Endothelial cell of umbilical vein (primary cell): ENCODE measurements around the gene SOCS4. TPM values are rescaled to one million over a fixed set of nuclear protein-coding genes. Genes with fewer than 3 reads are reported as not detected.

Experiments used
- BruUV-seq: library from RNA; stranded (reverse); fragments of 400-500 nt; replicated peaks from 2 replicates; lab custom pipeline; 2021; lab: Mats Ljungman, UMichigan
- CTCF ChIA-PET: fragments of 300-600, 350-600 bp; sonication (Branson Sonifier 250); formaldehyde crosslinking; loops from one replicate; lab custom pipeline; 2021; ENCODE audit warnings: antibody characterized with exemption, inconsistent platforms; lab: Charles Lee
- POLR2A ChIA-PET: fragments of 300-600, 350-600 bp; sonication (Branson Sonifier 250); formaldehyde crosslinking; loops from one replicate; lab custom pipeline; 2021; ENCODE audit warnings: antibody characterized with exemption, inconsistent platforms; lab: Charles Lee
- DNase-seq: peaks from one replicate; pipeline ENCODE4 v3.0.0-alpha.2; 2011; ENCODE audit warnings: low read depth, low spot score
- FAIRE-seq: peaks from 2 replicates; lab custom pipeline; 2011; peaks lifted over from hg19 to GRCh38; lab: Jason Lieb, UNC
- H2AFZ ChIP-seq: 2 replicates; pipeline ENCODE4 v1.6.0; 2012; ENCODE audit warnings: low read depth, low read length, control low read depth, inconsistent platforms
- H3K27ac ChIP-seq: 2 replicates; pipeline ENCODE4 v1.5.1; 2011; ENCODE audit warnings: low read depth, mild to moderate bottlenecking, control low read depth, low read length, moderate library complexity; ENCODE audit not compliant: insufficient read depth
- H3K27me3 ChIP-seq, 2 experiments: 2 replicates each; pipeline versions ENCODE4 v1.6.0 to v1.6.1; 2011; ENCODE audit warnings: low read length in 2 of 2, mixed read lengths in 1 of 2; ENCODE audit not compliant: control insufficient read depth in 2 of 2, insufficient read depth in 2 of 2
- H3K36me3 ChIP-seq, 2 experiments: 2 replicates in 1 of 2; 3 replicates in 1 of 2; pipeline ENCODE4 v1.5.1; 2011; ENCODE audit warnings: low read length in 2 of 2, mild to moderate bottlenecking in 1 of 2, moderate library complexity in 1 of 2; ENCODE audit not compliant: control insufficient read depth in 2 of 2, insufficient read depth in 2 of 2; ENCODE audit errors: extremely low read depth in 1 of 2
- H3K4me1 ChIP-seq: 3 replicates; pipeline ENCODE4 v1.5.1; 2011; ENCODE audit warnings: mild to moderate bottlenecking, low read length; ENCODE audit not compliant: control insufficient read depth, insufficient read depth; ENCODE audit errors: extremely low read depth
- H3K4me2 ChIP-seq: 2 replicates; pipeline ENCODE4 v1.6.1; 2011; ENCODE audit warnings: low read length, control low read depth, mixed read lengths; ENCODE audit not compliant: insufficient read depth
- H3K4me3 ChIP-seq, 3 experiments: fragments of 200-600 bp in 1 of 3; sonication (generic), shearing (Covaris generic) in 1 of 3; replicated peaks in 1 of 3; 2 replicates each; pipeline ENCODE4 v1.5.1; 2011 to 2016; ENCODE audit warnings: control low read depth in 3 of 3, low read length in 3 of 3, mild to moderate bottlenecking in 2 of 3, inconsistent platforms in 1 of 3, low read depth in 1 of 3, moderate library complexity in 1 of 3; ENCODE audit not compliant: insufficient read depth in 1 of 3
- H3K79me2 ChIP-seq: 2 replicates; pipeline ENCODE4 v1.6.0; 2012; ENCODE audit warnings: low read length, inconsistent platforms; ENCODE audit not compliant: control insufficient read depth, insufficient read depth
- H3K9ac ChIP-seq: replicated peaks from 2 replicates; pipeline ENCODE3; 2011; ENCODE audit warnings: low read length, control low read depth; ENCODE audit not compliant: insufficient read depth; ENCODE audit errors: extremely low read depth
- H3K9me1 ChIP-seq: replicated peaks from 3 replicates; pipeline ENCODE4 v1.6.0; 2011; ENCODE audit warnings: mild to moderate bottlenecking, low read length; ENCODE audit not compliant: control insufficient read depth, insufficient read depth; ENCODE audit errors: extremely low read depth
- H3K9me3 ChIP-seq: replicated peaks from 2 replicates; pipeline ENCODE4 v1.5.1; 2012; ENCODE audit warnings: low read length, inconsistent platforms; ENCODE audit not compliant: control insufficient read depth, insufficient read depth
- H4K20me1 ChIP-seq: replicated peaks from 2 replicates; pipeline ENCODE3; 2011; ENCODE audit warnings: mild to moderate bottlenecking, low read length; ENCODE audit not compliant: control insufficient read depth, insufficient read depth; ENCODE audit errors: extremely low read depth
- EZH2 ChIP-seq: IDR thresholded peaks from 2 replicates; pipeline ENCODE4 v1.6.1; 2012; ENCODE audit warnings: borderline replicate concordance, low read depth, mild to moderate bottlenecking, moderate library complexity, low read length, inconsistent platforms; ENCODE audit not compliant: severe bottlenecking
- FOS ChIP-seq: IDR thresholded peaks from 2 replicates; pipeline ENCODE4 v1.6.1; 2011; ENCODE audit warnings: mild to moderate bottlenecking, low read length, moderate library complexity, borderline replicate concordance; ENCODE audit not compliant: insufficient read depth
- GATA2 ChIP-seq: IDR thresholded peaks from 2 replicates; pipeline ENCODE4 v1.7.0; 2011; ENCODE audit warnings: low read depth, mild to moderate bottlenecking, moderate library complexity, mixed read lengths, low read length; ENCODE audit not compliant: insufficient read length, insufficient read depth
- JUN ChIP-seq: IDR thresholded peaks from 2 replicates; pipeline ENCODE4 v1.6.1; 2011; ENCODE audit warnings: borderline replicate concordance, low read depth; ENCODE audit not compliant: insufficient read length, insufficient read depth
- MYC ChIP-seq: IDR thresholded peaks from one replicate; pipeline ENCODE4 v1.6.1; 2011; ENCODE audit warnings: mild to moderate bottlenecking, low read depth, low read length
- POLR2A ChIP-seq: IDR thresholded peaks from 2 replicates; pipeline ENCODE4 v1.6.1; 2012; ENCODE audit warnings: low read depth, mild to moderate bottlenecking, control low read depth, low read length
- POLR2AphosphoS5 ChIP-seq: IDR thresholded peaks from 2 replicates; pipeline ENCODE4 v1.6.1; 2012; ENCODE audit warnings: low read depth, mild to moderate bottlenecking, control low read depth, low read length, moderate library complexity; ENCODE audit not compliant: insufficient read depth
- dilution Hi-C: fragments of 300-500 bp; cut with MboI; formaldehyde crosslinking; loops from one replicate; pipeline ENCODE4 v1.15.0; 2019; ENCODE audit warnings: low sequenced_read_pairs; ENCODE audit not compliant: extremely low pct_ligation_motif_present
- intact Hi-C: fragments of 100-400 bp; cut with micrococcal nuclease; formaldehyde crosslinking; loops from one replicate; pipeline ENCODE4 v1.10.0; 2022
- polyA plus RNA-seq, 4 experiments: library from polyadenylated mRNA; depleted of rRNA in 3 of 4; stranded (reverse) in 3 of 4; unstranded in 1 of 4; fragments of >200 nt; gene quantifications; 2 replicates each; pipeline versions ENCODE4 v1.2.1 to v1.2.3, GENCODE V29; 2011 to 2012; ENCODE audit warnings: missing spikeins in 1 of 4
- total RNA-seq: library from RNA; stranded (reverse); gene quantifications from 2 replicates; pipeline ENCODE4 v1.2.3, GENCODE V29; 2021
- TF ChIP-seq, protein P1 (sequence below), 2 donors: IDR thresholded peaks; 1 replicate in 1 of 2; 2 replicates in 1 of 2; pipeline ENCODE4 v1.5.1; 2011; ENCODE audit warnings: low read length in 2 of 2, mild to moderate bottlenecking in 2 of 2, moderate library complexity in 2 of 2, control low read depth in 1 of 2, inconsistent platforms in 1 of 2, low read depth in 1 of 2; ENCODE audit not compliant: insufficient read depth in 1 of 2; ENCODE audit errors: extremely low read depth in 1 of 2
- TF ChIP-seq, protein P2 (sequence below): IDR thresholded peaks from 2 replicates; pipeline ENCODE4 v1.6.1; 2011; ENCODE audit not compliant: insufficient read depth, insufficient read length

The SOCS4 gene
- total and polyA plus RNA-seq, 2 donors (not counting 3 experiments of a cell fraction or from before 2014, with no cell fraction given) = 6.4 to 26.7 TPM

DNA sequence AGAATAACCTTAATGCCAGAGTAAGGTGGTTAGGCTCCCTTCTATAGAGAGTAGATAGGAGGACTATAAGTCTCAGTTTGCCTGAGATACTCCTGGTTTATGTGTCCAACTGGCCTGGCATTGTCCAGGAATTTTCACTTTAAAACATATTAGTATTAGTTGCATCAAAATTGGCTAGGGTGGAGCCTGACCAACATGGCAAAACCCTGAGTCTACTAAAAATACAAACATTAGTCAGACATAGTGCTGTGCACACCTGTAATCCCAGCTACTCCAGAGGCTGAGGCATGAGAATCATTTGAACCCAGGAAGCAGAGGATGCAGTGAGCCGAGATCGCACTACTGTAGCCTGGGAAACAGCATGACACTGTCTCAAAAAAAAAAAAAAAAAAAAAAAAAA is 12.0 kb upstream of the SOCS4 start:
- FAIRE-seq (no peak), DNase-seq (no peak)
- H3K9me1 ChIP-seq = no peaks in the 10 kb centered on the region
- TF ChIP-seq EZH2 (no peak), POLR2AphosphoS5 (no peak), FOS (no peak), MYC (no peak), JUN (no peak), POLR2A (no peak), GATA2 (no peak)
- TF ChIP-seq, protein P1, sequence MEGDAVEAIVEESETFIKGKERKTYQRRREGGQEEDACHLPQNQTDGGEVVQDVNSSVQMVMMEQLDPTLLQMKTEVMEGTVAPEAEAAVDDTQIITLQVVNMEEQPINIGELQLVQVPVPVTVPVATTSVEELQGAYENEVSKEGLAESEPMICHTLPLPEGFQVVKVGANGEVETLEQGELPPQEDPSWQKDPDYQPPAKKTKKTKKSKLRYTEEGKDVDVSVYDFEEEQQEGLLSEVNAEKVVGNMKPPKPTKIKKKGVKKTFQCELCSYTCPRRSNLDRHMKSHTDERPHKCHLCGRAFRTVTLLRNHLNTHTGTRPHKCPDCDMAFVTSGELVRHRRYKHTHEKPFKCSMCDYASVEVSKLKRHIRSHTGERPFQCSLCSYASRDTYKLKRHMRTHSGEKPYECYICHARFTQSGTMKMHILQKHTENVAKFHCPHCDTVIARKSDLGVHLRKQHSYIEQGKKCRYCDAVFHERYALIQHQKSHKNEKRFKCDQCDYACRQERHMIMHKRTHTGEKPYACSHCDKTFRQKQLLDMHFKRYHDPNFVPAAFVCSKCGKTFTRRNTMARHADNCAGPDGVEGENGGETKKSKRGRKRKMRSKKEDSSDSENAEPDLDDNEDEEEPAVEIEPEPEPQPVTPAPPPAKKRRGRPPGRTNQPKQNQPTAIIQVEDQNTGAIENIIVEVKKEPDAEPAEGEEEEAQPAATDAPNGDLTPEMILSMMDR (IDR thresholded peaks at IDR 0.05; ENCODE audit: extremely low read depth in 1 of 2, insufficient read depth in 1 of 2, low read depth in 1 of 2, low read length in 2 of 2) = no peak
- TF ChIP-seq, protein P2, sequence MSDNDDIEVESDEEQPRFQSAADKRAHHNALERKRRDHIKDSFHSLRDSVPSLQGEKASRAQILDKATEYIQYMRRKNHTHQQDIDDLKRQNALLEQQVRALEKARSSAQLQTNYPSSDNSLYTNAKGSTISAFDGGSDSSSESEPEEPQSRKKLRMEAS = no peak
- ChIA-PET POLR2A (no interaction called here), CTCF (interaction anchor here (1.3 to 2.4 kb wide), 2 partner anchors 12 to 36 kb away, joined by 3 to 9 read pairs; partner anchors contain the start of genes MAPK1IP1L, SOCS4 and WDHD1)
- H3K27ac ChIP-seq = no peak overlapping the region
- H4K20me1 ChIP-seq = no peaks in the 10 kb centered on the region
- peaks cover 7% of the 10 kb centered on the region for H3K79me2 ChIP-seq
- no peak overlapping the region for H3K4me2 ChIP-seq
- H3K4me3 ChIP-seq = no peak overlapping the region
- intact Hi-C loops = no loop called here
- H3K9ac ChIP-seq = no peak overlapping the region
- no peaks in the 10 kb centered on the region for H3K27me3 ChIP-seq
- no peaks in the 10 kb centered on the region for H3K9me3 ChIP-seq
- H3K36me3 ChIP-seq = no peaks in the 10 kb centered on the region
- dilution Hi-C loops = no loop called here
- H3K4me1 ChIP-seq = no peaks in the 10 kb centered on the region
- H2AFZ ChIP-seq = no peak overlapping the region
- no TSS peak for BruUV-seq
